ENCODE data around the gene TBL1XR1. TPM values are rescaled to one million over a fixed set of nuclear protein-coding genes. Genes with fewer than 3 reads are reported as not detected.
A peak's percentile ranks its signal among the peaks of the same experiment; 100 is the strongest.

The TBL1XR1 gene
- total and polyA plus RNA-seq, 2 of the 13 experiments (the other 11 are each of a cell fraction or from before 2014, with no cell fraction given), result 57.7 to 62.5 TPM

GRCh38 chr3:177196456-177197040, 734 bp downstream of the TBL1XR1 start:
- Histone ChIP-seq H3K27me3 (ENCODE audit: control insufficient read depth in 1 of 2, insufficient read depth in 2 of 2, low read length in 2 of 2) (no peaks in the 10 kb centered on the region; a peak in 1 of 5 replicates), H3K9ac (ENCODE audit: insufficient read depth, low read depth, low read length) (peak overlapping the region; percentile 96), H3K4me3 (replicated peaks in 1 of 3; ENCODE audit: insufficient read depth in 1 of 3, low read depth in 2 of 3, low read length in 3 of 3) (peak overlapping the region; percentile 82 to 98 (median 93)), H3K4me2 (ENCODE audit: low read depth, low read length) (peak overlapping the region; percentile 74), H3K27ac (ENCODE audit: extremely low read length, insufficient read depth, low read length) (peak overlapping the region; percentile 98), H3K36me3 (replicated peaks in 1 of 2; ENCODE audit: control insufficient read depth in 1 of 2, insufficient read depth in 2 of 2, low read length in 2 of 2) (no peaks in the 10 kb centered on the region), H3K9me3 (ENCODE audit: low read length) (no peaks in the 10 kb centered on the region), H2AFZ (ENCODE audit: low read length) (no peak overlapping the region), H3K4me1 (ENCODE audit: insufficient read depth, low read length) (peaks cover 39% of the 10 kb centered on the region), H4K20me1 (ENCODE audit: insufficient read depth, low read length) (peaks cover 31% of the 10 kb centered on the region), H3K79me2 (ENCODE audit: insufficient read depth, low read length) (peaks cover 50% of the 10 kb centered on the region)
- ATAC-seq, result no peak
- no peak for FAIRE-seq
- no TSS peak for BruUV-seq (replicated peaks)
- ChIA-PET CTCF (ENCODE audit: low intra/inter-chr PET ratio, low total read pairs) (no interaction called here), POLR2A (interaction anchor here (1.0 to 6.1 kb wide), 2 partner anchors 164 to 279 kb away, joined by 3 to 125 read pairs; no protein-coding TSS in a partner anchor)
- DNase-seq (ENCODE audit: low spot score), result no peak
- WGBS (ENCODE audit: low lambda C conversion rate), result under 1% methylated on average over 12 of the region's 43 CpGs
- intact Hi-C loops (cut with micrococcal nuclease; ENCODE audit: unreplicated experiment) (loop anchor here (5.0 to 10.0 kb wide), 4 partner anchors 44 to 298 kb away; no protein-coding TSS in a partner anchor), in situ Hi-C loops (cut with HindIII; ENCODE audit: extremely low pct_ligation_motif_present, low pct_unique_long_range_greater_than_20kb) (loop anchor here (5.0 to 10.0 kb wide), 2 partner anchors 142 to 161 kb away; no protein-coding TSS in a partner anchor)
- peak; percentile 23; the same call in 1 of the 2 replicates for TF ChIP-seq ZNF687 (CRISPR knock-in tag; IDR thresholded peaks at IDR 0.05)
- TF ChIP-seq ZNF430 (CRISPR knock-in tag; IDR thresholded peaks at IDR 0.05), result 0 out of 2 replicates have a peak, but pooled peaks have one; percentile 10
- no peak for TF ChIP-seq NR1H2 (CRISPR knock-in tag; IDR thresholded peaks at IDR 0.05; ENCODE audit: borderline replicate concordance, low read depth)
- TF ChIP-seq SRSF1 (optimal IDR thresholded peaks at IDR 0.05; ENCODE audit: low read depth, low read length), result no peak
- peak; percentile 53; the same call in 1 of the 2 replicates for TF ChIP-seq ZBTB10 (CRISPR knock-in tag; IDR thresholded peaks at IDR 0.05; ENCODE audit: borderline replicate concordance)
- TF ChIP-seq SAP130 (CRISPR knock-in tag; IDR thresholded peaks at IDR 0.05; ENCODE audit: low read depth), result 0 out of 2 replicates have a peak, but pooled peaks have one; percentile 16
- no peak for TF ChIP-seq ZNF572 (CRISPR knock-in tag; IDR thresholded peaks at IDR 0.05)
- TF ChIP-seq GTF3A (CRISPR knock-in tag; conservative IDR thresholded peaks at IDR 0.05), result no peak
- TF ChIP-seq REL (CRISPR knock-in tag; conservative IDR thresholded peaks at IDR 0.05), result no peak
- peak; percentile 30; the same call in 1 of the 2 replicates for TF ChIP-seq CCDC6 (CRISPR knock-in tag; IDR thresholded peaks at IDR 0.05)
- TF ChIP-seq MYNN (CRISPR knock-in tag; IDR thresholded peaks at IDR 0.05; ENCODE audit: low read depth), result no peak
- TF ChIP-seq, protein P1, sequence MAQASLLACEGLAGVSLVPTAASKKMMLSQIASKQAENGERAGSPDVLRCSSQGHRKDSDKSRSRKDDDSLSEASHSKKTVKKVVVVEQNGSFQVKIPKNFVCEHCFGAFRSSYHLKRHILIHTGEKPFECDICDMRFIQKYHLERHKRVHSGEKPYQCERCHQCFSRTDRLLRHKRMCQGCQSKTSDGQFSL (CRISPR knock-in tag; IDR thresholded peaks at IDR 0.05), result no peak
- no peak; the same call in 1 of the 2 replicates for TF ChIP-seq MAZ (IDR thresholded peaks at IDR 0.05; ENCODE audit: borderline replicate concordance, low read depth, low read length)
- TF ChIP-seq MAZ (CRISPR knock-in tag; IDR thresholded peaks at IDR 0.05; ENCODE audit: low read depth), result 0 out of 2 replicates have a peak, but pooled peaks have one; percentile 20
- TF ChIP-seq SNAI1 (CRISPR knock-in tag; IDR thresholded peaks at IDR 0.05; ENCODE audit: borderline replicate concordance), result no peak
- no peak for TF ChIP-seq GFI1 (CRISPR knock-in tag; IDR thresholded peaks at IDR 0.05; ENCODE audit: borderline replicate concordance)
